IPS-18a (cell line): ENCODE results near the gene NEK3.
"Not testable (repeated sequence)": the region's sequence is repeated elsewhere in the genome, so short reads cannot be mapped to it uniquely, and the experiment has no call there.

Experiments
- H3K27ac ChIP-seq: one replicate; pipeline ENCODE4 v1.5.1; 2013; ENCODE audit warnings: low read length
- H3K27me3 ChIP-seq: one replicate; pipeline ENCODE4 v1.6.1; 2013; ENCODE audit warnings: mild to moderate bottlenecking, low read length; ENCODE audit not compliant: control insufficient read depth, insufficient read depth
- H3K36me3 ChIP-seq: one replicate; pipeline ENCODE4 v1.6.1; 2013; ENCODE audit warnings: low read depth, low read length; ENCODE audit not compliant: control insufficient read depth
- H3K4me1 ChIP-seq: one replicate; pipeline ENCODE4 v1.6.1; 2013; ENCODE audit warnings: low read depth, low read length; ENCODE audit not compliant: control insufficient read depth
- H3K4me3 ChIP-seq: one replicate; pipeline ENCODE4 v1.5.1; 2013; ENCODE audit warnings: low read length
- H3K9ac ChIP-seq: one replicate; pipeline ENCODE4 v1.6.1; 2013; ENCODE audit warnings: mild to moderate bottlenecking, low read length, moderate library complexity
- H3K9me3 ChIP-seq: one replicate; pipeline ENCODE4 v1.6.1; 2013; ENCODE audit warnings: low read depth, low read length; ENCODE audit not compliant: control insufficient read depth

NEK3 gene

GRCh38 chr13:52187424-52188187, 28.2 kb upstream of the NEK3 start:
- H3K9ac ChIP-seq, H3K4me3 ChIP-seq, H3K27ac ChIP-seq, H3K4me1 ChIP-seq, H3K27me3 ChIP-seq, H3K9me3 ChIP-seq: not testable (repeated sequence)
- H3K36me3 ChIP-seq = peaks cover 17% of the 10 kb centered on the region

- H3K9me3 ChIP-seq = no peaks in the 10 kb centered on the region
- H3K4me3 ChIP-seq = no peak overlapping the region
- H3K27ac ChIP-seq = no peak overlapping the region
- H3K27me3 ChIP-seq = no peaks in the 10 kb centered on the region
- no peaks in the 10 kb centered on the region for H3K4me1 ChIP-seq
- H3K36me3 ChIP-seq = peaks cover 17% of the 10 kb centered on the region
- H3K9ac ChIP-seq = no peak overlapping the region
These were observed 27.6 kb upstream of the NEK3 start for GRCh38 chr13:52187029-52187423.

DNA sequence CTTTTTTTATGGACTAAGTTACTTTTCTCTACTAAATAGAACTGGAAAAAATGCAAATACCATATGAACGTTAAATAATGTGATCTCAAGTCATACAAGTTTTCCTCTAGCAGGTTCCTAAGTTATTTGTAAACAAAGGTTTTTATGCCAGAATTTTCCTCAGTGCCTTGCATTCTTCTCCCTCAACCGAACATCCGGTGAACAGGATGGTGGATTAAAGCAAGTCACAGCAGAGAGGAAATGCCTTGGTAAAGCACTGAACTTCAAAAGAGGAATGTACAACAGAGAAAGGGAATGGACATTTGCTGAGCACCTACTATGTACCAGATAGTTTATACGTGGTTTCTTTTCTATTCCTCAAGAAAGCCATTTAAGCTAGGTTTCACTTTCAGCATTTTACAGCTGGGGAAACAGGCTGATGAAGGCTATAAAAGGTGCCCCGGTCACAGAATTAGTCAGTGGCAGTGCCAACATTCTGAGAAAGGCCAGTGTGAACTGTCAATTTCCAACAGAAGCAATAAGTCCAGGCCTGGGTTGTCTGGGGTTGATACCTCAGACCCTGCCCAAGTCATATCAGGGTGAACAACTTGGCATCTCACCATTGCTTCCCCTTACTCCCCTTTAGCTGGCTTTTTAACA, 22.0 kb upstream of the NEK3 start:
- H3K27ac ChIP-seq, H3K9me3 ChIP-seq, H3K4me3 ChIP-seq, H3K4me1 ChIP-seq, H3K9ac ChIP-seq, H3K27me3 ChIP-seq: not testable (repeated sequence)
- H3K36me3 ChIP-seq = peaks cover 24% of the 10 kb centered on the region

DNA sequence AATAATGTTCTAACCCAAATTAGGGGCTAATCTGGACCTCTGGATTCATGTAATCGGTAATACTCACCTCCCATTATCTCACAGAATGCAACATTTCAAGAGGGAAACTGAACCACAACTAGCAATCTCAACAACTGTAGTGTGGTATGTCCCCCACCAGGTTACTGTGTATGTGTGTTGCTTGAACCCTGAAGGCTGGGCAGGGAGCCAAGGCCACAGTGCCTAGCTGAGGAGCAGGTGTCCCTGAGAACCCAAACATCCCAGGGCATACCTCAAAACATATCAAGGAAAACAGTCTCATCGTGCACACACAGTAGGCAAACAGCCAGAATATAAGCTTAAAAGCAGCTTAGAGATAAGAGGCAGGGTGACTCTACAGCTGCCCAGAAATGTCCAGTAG, 20.5 kb upstream of the NEK3 start:
- no peak overlapping the region for H3K27ac ChIP-seq
- peaks cover 19% of the 10 kb centered on the region for H3K36me3 ChIP-seq
- no peak overlapping the region for H3K9ac ChIP-seq
- no peaks in the 10 kb centered on the region for H3K27me3 ChIP-seq
- no peaks in the 10 kb centered on the region for H3K9me3 ChIP-seq
- H3K4me1 ChIP-seq = no peaks in the 10 kb centered on the region
- no peak overlapping the region for H3K4me3 ChIP-seq

- H3K36me3 ChIP-seq = peaks cover 29% of the 10 kb centered on the region
- H3K27me3 ChIP-seq = no peaks in the 10 kb centered on the region
- H3K4me3 ChIP-seq = no peak overlapping the region
- H3K9me3 ChIP-seq = no peaks in the 10 kb centered on the region
- no peak overlapping the region for H3K27ac ChIP-seq
- H3K9ac ChIP-seq = no peak overlapping the region
- no peaks in the 10 kb centered on the region for H3K4me1 ChIP-seq
These were observed 17.9 kb upstream of the NEK3 start for GRCh38 chr13:52177276-52177675.

- not testable (repeated sequence) for H3K4me3 ChIP-seq, H3K27me3 ChIP-seq, H3K9me3 ChIP-seq, H3K27ac ChIP-seq, H3K9ac ChIP-seq, H3K4me1 ChIP-seq
- peaks cover 45% of the 10 kb centered on the region for H3K36me3 ChIP-seq
These were observed 14.6 kb upstream of the NEK3 start for GRCh38 chr13:52173970-52174369.

GRCh38 chr13:52173373-52173772, 14.0 kb upstream of the NEK3 start:
- H3K9me3 ChIP-seq = no peaks in the 10 kb centered on the region
- H3K27me3 ChIP-seq = no peaks in the 10 kb centered on the region
- H3K4me1 ChIP-seq = no peaks in the 10 kb centered on the region
- H3K4me3 ChIP-seq = no peak overlapping the region
- H3K27ac ChIP-seq = no peak overlapping the region
- H3K36me3 ChIP-seq = peaks cover 48% of the 10 kb centered on the region
- H3K9ac ChIP-seq = no peak overlapping the region

DNA sequence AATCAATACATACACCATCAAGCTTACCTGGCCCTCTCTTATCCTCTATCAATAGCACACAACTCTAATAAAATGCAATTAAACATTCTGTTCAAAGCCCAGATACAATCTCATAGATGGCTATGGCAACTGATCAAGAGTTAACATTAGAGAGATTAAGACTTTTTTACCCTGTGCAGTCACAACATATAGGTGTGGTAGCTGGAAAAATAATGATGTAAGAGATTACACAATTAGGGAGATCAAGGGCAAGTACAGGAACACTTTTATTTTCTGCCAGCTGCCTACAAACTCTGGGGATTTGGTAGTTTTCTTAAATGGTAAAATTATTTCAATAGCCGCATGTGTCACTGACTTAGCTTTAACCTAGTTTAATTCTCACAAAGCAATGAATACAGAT, 12.3 kb upstream of the NEK3 start:
- not testable (repeated sequence) for H3K4me1 ChIP-seq, H3K9ac ChIP-seq, H3K4me3 ChIP-seq, H3K27ac ChIP-seq, H3K9me3 ChIP-seq, H3K27me3 ChIP-seq
- H3K36me3 ChIP-seq = peaks cover 48% of the 10 kb centered on the region

- H3K36me3 ChIP-seq = peaks cover 48% of the 10 kb centered on the region
- H3K27ac ChIP-seq, H3K9me3 ChIP-seq, H3K9ac ChIP-seq, H3K4me3 ChIP-seq, H3K4me1 ChIP-seq, H3K27me3 ChIP-seq: not testable (repeated sequence)
These were observed 11.5 kb upstream of the NEK3 start for GRCh38 chr13:52170828-52171391.

DNA sequence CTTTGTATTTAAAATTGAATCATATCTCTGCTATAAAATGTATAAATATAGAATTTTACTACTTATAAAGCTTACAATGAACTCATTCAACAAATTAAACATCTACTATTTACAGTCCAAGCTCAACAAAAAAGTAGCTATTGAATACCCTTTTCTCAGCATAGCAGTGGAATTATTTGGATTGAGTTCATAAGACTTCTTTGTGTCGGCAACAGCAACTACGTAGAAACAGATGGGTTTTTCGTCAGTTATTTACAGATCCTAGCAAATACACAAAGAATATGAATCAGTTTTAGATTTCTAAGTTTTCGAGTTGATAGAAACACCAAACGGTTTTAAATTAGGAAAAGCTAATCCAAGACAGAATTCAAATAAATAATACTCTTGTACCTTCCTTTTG, 10.4 kb upstream of the NEK3 start:
- Histone ChIP-seq H3K4me3 (no peak overlapping the region), H3K9me3 (no peaks in the 10 kb centered on the region), H3K36me3 (peaks cover 40% of the 10 kb centered on the region), H3K27me3 (no peaks in the 10 kb centered on the region), H3K9ac (no peak overlapping the region), H3K27ac (no peak overlapping the region), H3K4me1 (no peaks in the 10 kb centered on the region)

DNA sequence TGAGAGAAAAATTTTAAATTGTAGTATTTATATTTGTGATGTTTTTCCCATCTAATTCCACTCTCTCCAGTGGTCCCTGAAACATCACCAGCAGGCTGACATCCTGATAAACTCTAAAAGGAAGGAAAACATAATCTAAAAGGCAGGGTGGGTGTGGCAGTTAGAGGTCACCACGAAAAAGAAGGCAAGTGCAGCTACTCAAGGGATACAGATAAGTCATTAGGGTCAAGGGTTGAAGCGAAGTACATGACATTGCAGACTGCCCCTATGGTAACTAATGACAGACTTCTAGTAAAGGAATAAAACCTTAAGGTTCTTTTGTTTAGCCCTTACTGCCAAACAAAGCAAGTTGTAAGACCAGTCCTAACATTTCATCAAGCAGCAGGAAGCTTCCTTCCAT, 6.0 kb upstream of the NEK3 start:
- no peak overlapping the region for H3K9ac ChIP-seq
- H3K27ac ChIP-seq = no peak overlapping the region
- H3K27me3 ChIP-seq = peaks cover 5% of the 10 kb centered on the region
- H3K9me3 ChIP-seq = no peaks in the 10 kb centered on the region
- no peaks in the 10 kb centered on the region for H3K4me1 ChIP-seq
- no peak overlapping the region for H3K4me3 ChIP-seq
- peaks cover 10% of the 10 kb centered on the region for H3K36me3 ChIP-seq

DNA sequence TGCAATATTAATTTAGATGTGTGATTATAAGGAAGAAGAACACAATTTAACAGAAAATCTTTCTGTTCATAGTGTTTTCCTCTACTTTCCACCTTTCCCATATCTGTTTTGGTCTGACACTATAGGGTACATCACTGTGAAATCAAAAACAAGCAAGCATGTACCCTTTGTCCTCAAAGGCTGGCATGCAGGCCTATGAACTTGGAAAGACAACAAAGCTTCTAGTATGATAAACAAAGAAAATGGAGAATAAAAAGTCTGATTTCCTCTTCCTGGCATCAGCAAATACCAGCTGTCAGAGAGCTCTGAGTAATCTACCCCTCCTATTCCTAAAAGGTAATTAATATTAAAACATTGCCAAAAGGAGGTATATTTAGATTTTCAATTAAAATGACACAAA, 5.6 kb upstream of the NEK3 start:
- Histone ChIP-seq H3K4me1 (no peaks in the 10 kb centered on the region), H3K4me3 (no peak overlapping the region), H3K27me3 (peaks cover 7% of the 10 kb centered on the region), H3K27ac (no peak overlapping the region), H3K36me3 (peaks cover 7% of the 10 kb centered on the region), H3K9me3 (no peaks in the 10 kb centered on the region), H3K9ac (no peak overlapping the region)
